BE2C (cell line): Measurements from ENCODE around the gene PITX2.

Source experiments
- DNase-seq: peaks from one replicate; pipeline ENCODE4 v3.0.0-alpha.2; 2020
- H3K27me3 ChIP-seq: fragments of 250-450 bp; sonication (Bioruptor Pico); 2 replicates; pipeline ENCODE4 v1.5.1; 2020; ENCODE audit warnings: mild to moderate bottlenecking
- H3K36me3 ChIP-seq: fragments of 250-450 bp; sonication (Bioruptor Pico); 2 replicates; pipeline ENCODE4 v1.5.1; 2020; ENCODE audit warnings: mild to moderate bottlenecking
- H3K4me1 ChIP-seq: fragments of 250-450 bp; sonication (Bioruptor Pico); 2 replicates; pipeline ENCODE4 v1.5.1; 2020
- H3K4me3 ChIP-seq: 2 replicates; pipeline ENCODE4 v1.5.1; 2011; ENCODE audit warnings: low read depth, low read length
- H3K9me3 ChIP-seq: fragments of 250-450 bp; sonication (Bioruptor Pico); 2 replicates; pipeline ENCODE4 v1.5.1; 2020
- TF ChIP-seq, protein P1 (sequence below): IDR thresholded peaks from 2 replicates; pipeline ENCODE4 v1.5.1; 2012; ENCODE audit warnings: mild to moderate bottlenecking, low read depth, low read length

Gene PITX2

DNA sequence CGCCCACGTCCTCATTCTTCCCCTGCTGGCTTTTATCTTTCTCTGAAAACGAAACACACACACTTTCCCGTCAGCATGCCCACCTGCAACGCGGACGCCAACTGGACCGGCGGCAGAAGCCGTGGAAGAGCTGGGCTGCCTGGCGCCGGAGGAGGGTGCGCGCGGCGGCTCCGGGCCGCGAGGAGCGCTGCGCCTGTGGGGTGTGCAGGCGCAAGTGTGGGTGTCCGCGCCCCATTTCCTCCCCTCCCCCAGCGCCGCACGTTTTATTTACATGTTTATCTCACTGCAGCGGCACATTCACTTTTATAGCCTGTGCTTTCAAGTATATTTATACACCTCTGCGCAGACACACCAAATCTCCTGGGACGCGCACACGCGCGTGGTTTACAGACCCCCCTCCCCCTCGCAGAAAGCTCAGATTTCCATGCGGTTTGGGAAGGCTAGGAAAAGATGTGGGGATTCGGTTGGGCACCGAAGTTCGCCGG lies 1.5 kb downstream of the PITX2 start:
- TF ChIP-seq, protein P1, sequence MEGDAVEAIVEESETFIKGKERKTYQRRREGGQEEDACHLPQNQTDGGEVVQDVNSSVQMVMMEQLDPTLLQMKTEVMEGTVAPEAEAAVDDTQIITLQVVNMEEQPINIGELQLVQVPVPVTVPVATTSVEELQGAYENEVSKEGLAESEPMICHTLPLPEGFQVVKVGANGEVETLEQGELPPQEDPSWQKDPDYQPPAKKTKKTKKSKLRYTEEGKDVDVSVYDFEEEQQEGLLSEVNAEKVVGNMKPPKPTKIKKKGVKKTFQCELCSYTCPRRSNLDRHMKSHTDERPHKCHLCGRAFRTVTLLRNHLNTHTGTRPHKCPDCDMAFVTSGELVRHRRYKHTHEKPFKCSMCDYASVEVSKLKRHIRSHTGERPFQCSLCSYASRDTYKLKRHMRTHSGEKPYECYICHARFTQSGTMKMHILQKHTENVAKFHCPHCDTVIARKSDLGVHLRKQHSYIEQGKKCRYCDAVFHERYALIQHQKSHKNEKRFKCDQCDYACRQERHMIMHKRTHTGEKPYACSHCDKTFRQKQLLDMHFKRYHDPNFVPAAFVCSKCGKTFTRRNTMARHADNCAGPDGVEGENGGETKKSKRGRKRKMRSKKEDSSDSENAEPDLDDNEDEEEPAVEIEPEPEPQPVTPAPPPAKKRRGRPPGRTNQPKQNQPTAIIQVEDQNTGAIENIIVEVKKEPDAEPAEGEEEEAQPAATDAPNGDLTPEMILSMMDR = no peak
- Histone ChIP-seq H3K27me3 (peaks cover 100% of the 10 kb centered on the region), H3K4me1 (no peaks in the 10 kb centered on the region), H3K9me3 (peaks cover 3% of the 10 kb centered on the region; the same call in 1 of the 2 replicates), H3K36me3 (no peaks in the 10 kb centered on the region), H3K4me3 (peak overlapping the region; percentile 25; the same call in 1 of the 2 replicates)
- no peak for DNase-seq

DNA sequence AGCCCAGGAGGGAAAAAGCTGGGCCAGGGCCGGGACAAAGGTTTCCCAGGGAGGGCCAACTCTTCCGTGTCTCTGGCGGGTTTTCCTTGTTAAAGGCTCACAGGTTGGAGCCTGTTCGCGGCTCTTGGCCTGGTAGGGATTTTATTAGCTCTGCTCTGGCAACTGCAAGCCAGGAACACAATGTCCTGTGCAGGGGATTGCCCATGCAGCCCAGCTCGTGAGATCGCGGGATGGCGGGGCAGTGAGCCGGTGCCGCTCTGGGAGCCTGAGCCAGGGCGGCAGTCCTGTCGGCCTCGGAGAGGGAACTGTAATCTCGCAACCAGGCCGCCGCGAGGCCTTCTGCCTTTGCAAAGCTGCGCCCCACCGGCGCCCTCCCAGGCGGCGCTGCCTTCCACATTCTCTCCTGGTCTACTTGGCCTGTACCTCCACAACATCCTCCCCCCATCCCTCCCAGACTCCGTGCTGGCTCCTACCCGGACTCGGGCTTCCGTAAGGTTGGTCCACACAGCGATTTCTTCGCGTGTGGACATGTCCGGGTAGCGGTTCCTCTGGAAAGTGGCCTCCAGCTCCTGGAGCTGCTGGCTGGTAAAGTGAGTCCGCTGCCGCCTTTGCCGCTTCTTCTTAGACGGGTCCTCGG lies 2.1 kb downstream of the PITX2 start:
- H3K27me3 ChIP-seq = peaks cover 100% of the 10 kb centered on the region
- H3K9me3 ChIP-seq = peaks cover 3% of the 10 kb centered on the region; the same call in 1 of the 2 replicates
- H3K36me3 ChIP-seq = no peaks in the 10 kb centered on the region
- no peaks in the 10 kb centered on the region for H3K4me1 ChIP-seq
- peak overlapping the region; percentile 25; the same call in 1 of the 2 replicates for H3K4me3 ChIP-seq
- peak; percentile 57 for DNase-seq
- TF ChIP-seq, protein P1 = peak; percentile 25; the same call in 1 of the 2 replicates

DNA sequence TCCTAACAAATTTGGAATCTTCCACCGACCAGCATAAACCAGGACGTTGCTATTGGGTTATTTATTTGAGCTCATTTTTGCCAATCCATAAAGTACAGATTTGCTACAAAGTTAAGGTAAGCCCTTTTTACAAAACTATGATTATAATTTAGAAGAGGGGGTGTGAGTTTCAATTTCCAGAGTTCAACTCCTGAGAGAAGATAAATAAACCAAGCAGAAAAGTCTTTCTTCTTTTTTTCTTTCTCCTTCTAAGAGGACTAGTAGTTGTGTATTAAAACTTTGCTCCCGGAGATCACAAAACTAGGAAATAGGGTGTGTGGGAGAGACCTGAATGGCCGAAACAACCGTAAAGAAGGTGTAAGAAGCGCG lies 2.6 kb downstream of the PITX2 start:
- TF ChIP-seq, protein P1 = no peak
- Histone ChIP-seq H3K36me3 (no peaks in the 10 kb centered on the region), H3K9me3 (peaks cover 3% of the 10 kb centered on the region; the same call in 1 of the 2 replicates), H3K27me3 (peaks cover 100% of the 10 kb centered on the region), H3K4me1 (no peaks in the 10 kb centered on the region), H3K4me3 (no peak overlapping the region)
- no peak for DNase-seq

DNA sequence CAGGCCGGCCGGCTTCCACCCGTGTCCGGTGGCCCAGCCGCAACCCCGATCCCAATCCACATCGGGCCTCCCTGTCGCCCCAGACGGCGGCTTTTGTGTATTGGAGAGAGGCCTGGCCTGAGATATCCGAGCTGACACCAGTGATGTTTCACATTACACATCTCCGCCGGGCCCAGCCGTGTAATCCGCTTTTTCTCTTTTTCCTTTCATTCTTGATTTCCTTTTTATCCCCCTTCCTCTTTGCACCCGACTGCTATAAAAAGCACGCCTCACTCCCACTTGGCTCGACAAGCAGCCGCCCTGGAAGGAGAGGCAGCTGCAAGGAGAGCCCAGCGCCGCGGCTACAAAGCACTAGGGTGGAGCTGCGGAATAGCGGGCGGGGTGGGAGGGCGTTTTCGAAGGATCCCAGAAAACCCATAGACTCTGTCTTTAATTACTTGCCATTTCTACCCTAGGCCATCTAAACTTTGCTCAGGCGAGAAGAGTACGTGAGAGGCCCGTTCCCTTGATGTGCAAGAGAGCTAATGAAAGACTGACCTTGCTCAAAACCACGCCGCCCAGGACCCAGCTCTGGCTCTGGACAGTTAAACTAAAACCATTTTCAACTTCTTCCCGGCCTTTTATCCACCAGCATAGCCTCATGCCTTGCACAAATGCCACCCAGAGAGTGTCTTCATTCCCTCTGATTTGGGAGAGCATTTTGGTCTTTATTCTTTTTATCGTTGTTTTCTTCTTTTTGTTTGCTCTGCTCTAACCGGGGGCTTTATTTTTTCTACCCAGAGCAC lies 3.2 kb downstream of the PITX2 start:
- H3K27me3 ChIP-seq = peaks cover 100% of the 10 kb centered on the region
- TF ChIP-seq, protein P1 = no peak
- peaks cover 3% of the 10 kb centered on the region; the same call in 1 of the 2 replicates for H3K9me3 ChIP-seq
- no peaks in the 10 kb centered on the region for H3K4me1 ChIP-seq
- DNase-seq = no peak
- no peak overlapping the region for H3K4me3 ChIP-seq
- no peaks in the 10 kb centered on the region for H3K36me3 ChIP-seq

DNA sequence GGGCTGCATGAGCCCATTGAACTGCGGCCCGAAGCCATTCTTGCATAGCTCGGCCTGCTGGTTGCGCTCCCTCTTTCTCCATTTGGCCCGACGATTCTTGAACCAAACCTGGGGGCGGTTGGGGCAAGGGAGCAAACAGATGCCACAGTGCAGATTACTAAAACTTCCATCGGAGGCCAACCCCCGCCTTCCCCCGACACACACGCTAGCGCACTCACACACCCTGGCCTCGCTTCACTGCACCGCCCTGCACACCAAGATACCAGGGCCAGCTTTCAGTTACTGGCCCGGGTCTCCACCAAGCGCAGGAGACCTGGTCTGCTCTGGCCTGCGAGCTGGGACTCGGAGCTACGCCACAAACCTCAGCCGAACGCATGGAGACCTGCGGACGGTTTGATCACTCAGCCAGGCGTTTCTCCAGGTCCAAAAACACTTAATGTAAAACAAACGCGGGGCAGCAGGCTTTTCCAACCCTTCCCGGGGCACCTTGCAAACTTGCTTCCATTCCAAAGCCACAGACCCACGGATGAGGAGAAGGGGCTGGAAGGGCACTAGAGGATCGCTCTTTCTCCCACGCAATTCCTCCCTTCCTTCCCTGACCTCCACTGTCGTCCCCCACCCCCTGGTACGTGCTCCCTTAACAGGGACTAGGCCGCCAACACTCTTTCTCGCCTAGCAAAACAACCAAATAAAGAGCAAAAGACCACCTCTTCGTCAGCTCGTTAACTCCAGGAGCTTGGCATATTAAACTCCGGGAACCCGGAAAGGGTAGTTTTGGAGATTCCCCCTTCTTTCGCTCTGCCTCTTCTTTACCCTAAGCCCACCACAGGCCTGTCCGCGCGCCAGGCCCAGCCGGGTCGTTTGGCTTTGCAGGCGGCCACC lies 4.1 kb downstream of the PITX2 start:
- H3K4me3 ChIP-seq = no peak overlapping the region
- peaks cover 3% of the 10 kb centered on the region; the same call in 1 of the 2 replicates for H3K9me3 ChIP-seq
- DNase-seq = no peak
- no peaks in the 10 kb centered on the region for H3K36me3 ChIP-seq
- H3K4me1 ChIP-seq = no peaks in the 10 kb centered on the region
- peaks cover 99% of the 10 kb centered on the region for H3K27me3 ChIP-seq
- TF ChIP-seq, protein P1 = no peak
